Gastroesophageal sphincter (tissue), 4 donors: ENCODE data around the gene ABHD16A. TPM values are rescaled to one million over a fixed set of nuclear protein-coding genes. Genes with fewer than 3 reads are reported as not detected.

ENCODE experiments used
- ATAC-seq: fragments of 150-250 bp; one replicate; pipeline ENCODE4 v1.9.1; 2016; ENCODE audit warnings: mild to moderate bottlenecking, moderate library complexity
- H3K27ac ChIP-seq, 4 donors: fragments of 200-600 bp; sonication (generic) in 3 of 4; 1 replicate in 3 of 4; 2 replicates in 1 of 4; pipeline ENCODE4 v1.5.1; 2016 to 2019
- H3K27me3 ChIP-seq: fragments of 200-600 bp; sonication (generic); one replicate; pipeline ENCODE4 v1.5.1; 2019
- H3K36me3 ChIP-seq, 2 donors: fragments of 200-600 bp; sonication (generic); one replicate each; pipeline ENCODE4 v1.5.1; 2019; ENCODE audit warnings: control low read depth in 1 of 2
- H3K4me1 ChIP-seq, 3 donors: fragments of 200-600 bp; sonication (generic); 1 replicate in 2 of 3; 2 replicates in 1 of 3; pipeline ENCODE4 v1.5.1; 2016 to 2019; ENCODE audit warnings: control low read depth in 2 of 3
- H3K4me3 ChIP-seq, 2 donors: fragments of 200-600 bp; sonication (generic); one replicate each; pipeline ENCODE4 v1.5.1; 2019; ENCODE audit warnings: mild to moderate bottlenecking in 1 of 2, moderate library complexity in 1 of 2
- H3K9me3 ChIP-seq, 3 donors: fragments of 200-600 bp; sonication (generic); one replicate each; pipeline ENCODE4 v1.5.1; 2017 to 2019; ENCODE audit warnings: control low read depth in 2 of 3
- CTCF ChIP-seq, 4 experiments: fragments of 200-600 bp in 2 of 4; fragments of 450-650 bp in 2 of 4; sonication (generic) in 1 of 4; IDR thresholded peaks; one replicate each; pipeline ENCODE4 v1.5.1; 2017 to 2019; ENCODE audit warnings: antibody characterized with exemption in 4 of 4, mild to moderate bottlenecking in 2 of 4, moderate library complexity in 2 of 4
- EP300 ChIP-seq: sonication (generic); formaldehyde crosslinking; IDR thresholded peaks from one replicate; pipeline ENCODE4 v1.6.1; 2017; ENCODE audit warnings: antibody characterized with exemption, mild to moderate bottlenecking
- POLR2A ChIP-seq, 2 donors: fragments of 450-650 bp; IDR thresholded peaks; one replicate each; pipeline ENCODE4 v1.6.1; 2017; ENCODE audit warnings: antibody characterized with exemption in 2 of 2, mild to moderate bottlenecking in 2 of 2, moderate library complexity in 1 of 2
- POLR2AphosphoS5 ChIP-seq: sonication (generic); formaldehyde crosslinking; IDR thresholded peaks from one replicate; pipeline ENCODE4 v1.6.1; 2017; ENCODE audit warnings: antibody characterized with exemption
- WGBS, 2 donors: methylation state at CpG; one replicate each; pipeline ENCODE4 v1.1.5; 2018; ENCODE audit warnings: low coverage in 1 of 2; 5-methylcytosine and 5-hydroxymethylcytosine counted together
- total RNA-seq, 4 donors: library from RNA; depleted of rRNA; stranded (reverse); fragments of >200 nt; gene quantifications; one replicate each; pipeline ENCODE4 v1.1.0, GENCODE V29; 2016

Gene ABHD16A
- total RNA-seq, 4 donors from 2014 or later, result 37.4 to 49.8 (median 47.2) TPM

- H3K4me1 ChIP-seq, result peaks cover 8 to 77% (median 37%) of the 10 kb centered on the region in 3 donors
- no peaks in the 10 kb centered on the region for H3K9me3 ChIP-seq
- 51 to 81% methylated on average over 4 to 5 of the region's 12 CpGs for WGBS, 2 donors
- peaks cover 0 to 42% of the 10 kb centered on the region in 2 donors for H3K36me3 ChIP-seq
- TF ChIP-seq POLR2A (IDR thresholded peaks at IDR 0.05) (no peak), POLR2AphosphoS5 (no peak), CTCF (IDR thresholded peaks at IDR 0.05) (no peak), EP300 (no peak)
- H3K27me3 ChIP-seq, result no peaks in the 10 kb centered on the region
- peak overlapping the region in 1 of 2 donors; percentile 81 for H3K4me3 ChIP-seq
- H3K27ac ChIP-seq, result peak overlapping the region; percentile 50 to 89 (median 86)
- ATAC-seq, result no peak
These were observed 41.6 kb downstream of the ABHD16A start for GRCh38 chr6:31661262-31662123.

GRCh38 chr6:31660381-31661261 lies 42.5 kb downstream of the ABHD16A start, which contains the start of gene C6orf47:
Gene C6orf47, minus strand, starts transcription at chr6:31660778. Its CDS starts 831 bp downstream, at chr6:31659947.
- Histone ChIP-seq H3K4me1 (peaks cover 8 to 82% (median 36%) of the 10 kb centered on the region in 3 donors), H3K9me3 (no peaks in the 10 kb centered on the region), H3K27ac (peak within 1 kb of the TSS; percentile 50 to 89 (median 86)), H3K36me3 (peaks cover 0 to 49% of the 10 kb centered on the region in 2 donors), H3K27me3 (no peaks in the 10 kb centered on the region), H3K4me3 (peak within 1 kb of the TSS; percentile 56 to 81)
- peak; percentile 83 for ATAC-seq
- TF ChIP-seq POLR2AphosphoS5 (peak; percentile 75), POLR2A (IDR thresholded peaks at IDR 0.05) (peak; percentile 93 to 94), EP300 (no peak), CTCF (IDR thresholded peaks at IDR 0.05) (no peak)
- no CpG with 5 or more reads among the region's 52 CpGs for WGBS, 2 donors

- peak overlapping the region; percentile 56 to 81 for H3K4me3 ChIP-seq
- H3K27ac ChIP-seq, result peak overlapping the region; percentile 50 to 89 (median 86)
- peaks cover 0 to 53% of the 10 kb centered on the region in 2 donors for H3K36me3 ChIP-seq
- no peaks in the 10 kb centered on the region for H3K9me3 ChIP-seq
- no peak for ATAC-seq
- TF ChIP-seq POLR2AphosphoS5 (no peak), POLR2A (IDR thresholded peaks at IDR 0.05) (peak in 1 of 2 donors; percentile 10), EP300 (no peak), CTCF (IDR thresholded peaks at IDR 0.05) (no peak)
- H3K27me3 ChIP-seq, result no peaks in the 10 kb centered on the region
- 0% methylated on average over 3 of the region's 13 CpGs; no CpG with 5 or more reads in 1 of the 2 donors for WGBS, 2 donors
- H3K4me1 ChIP-seq, result peaks cover 8 to 89% (median 36%) of the 10 kb centered on the region in 3 donors
These were observed 43.3 kb downstream of the ABHD16A start for GRCh38 chr6:31659649-31660380.

GRCh38 chr6:31658983-31659648 lies 44.0 kb downstream of the ABHD16A start:
- H3K27ac ChIP-seq, result peak overlapping the region in 3 of 4 donors; percentile 83 to 89 (median 88)
- H3K4me1 ChIP-seq, result peaks cover 8 to 85% (median 34%) of the 10 kb centered on the region in 3 donors
- H3K9me3 ChIP-seq, result no peaks in the 10 kb centered on the region
- ATAC-seq, result no peak
- no CpG with 5 or more reads among the region's 13 CpGs for WGBS, 2 donors
- H3K27me3 ChIP-seq, result no peaks in the 10 kb centered on the region
- H3K4me3 ChIP-seq, result peak overlapping the region; percentile 56 to 81
- peaks cover 0 to 53% of the 10 kb centered on the region in 2 donors for H3K36me3 ChIP-seq
- TF ChIP-seq CTCF (IDR thresholded peaks at IDR 0.05), result no peak
- TF ChIP-seq EP300, result no peak
- no peak for TF ChIP-seq POLR2A (IDR thresholded peaks at IDR 0.05)
- no peak for TF ChIP-seq POLR2AphosphoS5
